Activated T-cell treated with anti-CD3 and anti-CD28 coated beads, Interleukin-2, amount 50 U/mL, for 4 hours (primary cell): ENCODE results near the gene STXBP1. TPM values are rescaled to one million over a fixed set of nuclear protein-coding genes. Genes with fewer than 3 reads are reported as not detected.
A peak's percentile ranks its signal among the peaks of the same experiment; 100 is the strongest.
"Not testable (repeated sequence)": the region's sequence is repeated elsewhere in the genome, so short reads cannot be mapped to it uniquely, and the experiment has no call there.

Experiments
- ATAC-seq, 2 donors: fragments of 200-7000 bp; cut with Tn5 transposase; one replicate each; pipeline ENCODE4 v1.10.0; 2021
- DNase-seq: peaks from one replicate; pipeline ENCODE4 v3.0.0-alpha.2; 2020
- H3K27me3 Mint-ChIP-seq: one replicate; pipeline ENCODE4 v1.8.0; 2021; ENCODE audit warnings: low read depth, mixed read lengths
- H3K36me3 Mint-ChIP-seq: one replicate; pipeline ENCODE4 v1.8.0; 2022; ENCODE audit warnings: mixed read lengths; ENCODE audit not compliant: insufficient read depth
- H3K4me1 Mint-ChIP-seq: one replicate; pipeline ENCODE4 v1.8.0; 2021; ENCODE audit warnings: low read depth, mixed read lengths
- H3K4me3 Mint-ChIP-seq: one replicate; pipeline ENCODE4 v1.8.0; 2021; ENCODE audit warnings: mild to moderate bottlenecking, moderate library complexity, mixed read lengths
- H3K9me3 Mint-ChIP-seq: one replicate; pipeline ENCODE4 v1.8.0; 2021; ENCODE audit warnings: mixed read lengths
- total RNA-seq, 3 donors: library from RNA; stranded (reverse); gene quantifications; one replicate each; pipeline ENCODE4 v1.2.1, GENCODE V29; 2021

The STXBP1 gene
- total RNA-seq, 3 donors from 2014 or later, result 10.8 to 11.6 (median 11.0) TPM

- no peak for DNase-seq
- no peaks in the 10 kb centered on the region for H3K9me3 Mint-ChIP-seq
- H3K36me3 Mint-ChIP-seq, result no peaks in the 10 kb centered on the region
- H3K27me3 Mint-ChIP-seq, result no peaks in the 10 kb centered on the region
- ATAC-seq, result no peak
- H3K4me1 Mint-ChIP-seq, result peaks cover 34% of the 10 kb centered on the region
- no peak overlapping the region for H3K4me3 Mint-ChIP-seq
Observed at GRCh38 chr9:127571971-127572370, 40.1 kb upstream of the STXBP1 start.

GRCh38 chr9:127572961-127573721 lies 38.9 kb upstream of the STXBP1 start:
- H3K27me3 Mint-ChIP-seq, result no peaks in the 10 kb centered on the region
- ATAC-seq (no peak), DNase-seq (no peak)
- no peaks in the 10 kb centered on the region for H3K36me3 Mint-ChIP-seq
- peaks cover 26% of the 10 kb centered on the region for H3K4me1 Mint-ChIP-seq
- no peak overlapping the region for H3K4me3 Mint-ChIP-seq
- H3K9me3 Mint-ChIP-seq, result no peaks in the 10 kb centered on the region

GRCh38 chr9:127574072-127574993 lies 37.7 kb upstream of the STXBP1 start:
- Mint-ChIP-seq H3K36me3 (no peaks in the 10 kb centered on the region), H3K9me3 (no peaks in the 10 kb centered on the region), H3K4me1 (peaks cover 34% of the 10 kb centered on the region), H3K4me3 (no peak overlapping the region), H3K27me3 (no peaks in the 10 kb centered on the region)
- DNase-seq (no peak), ATAC-seq (no peak)

GRCh38 chr9:127575875-127576778 lies 36.0 kb upstream of the STXBP1 start:
- no peak overlapping the region for H3K4me3 Mint-ChIP-seq
- ATAC-seq (no peak), DNase-seq (no peak)
- H3K9me3 Mint-ChIP-seq, result no peaks in the 10 kb centered on the region
- no peaks in the 10 kb centered on the region for H3K27me3 Mint-ChIP-seq
- H3K36me3 Mint-ChIP-seq, result no peaks in the 10 kb centered on the region
- H3K4me1 Mint-ChIP-seq, result peaks cover 29% of the 10 kb centered on the region

DNA sequence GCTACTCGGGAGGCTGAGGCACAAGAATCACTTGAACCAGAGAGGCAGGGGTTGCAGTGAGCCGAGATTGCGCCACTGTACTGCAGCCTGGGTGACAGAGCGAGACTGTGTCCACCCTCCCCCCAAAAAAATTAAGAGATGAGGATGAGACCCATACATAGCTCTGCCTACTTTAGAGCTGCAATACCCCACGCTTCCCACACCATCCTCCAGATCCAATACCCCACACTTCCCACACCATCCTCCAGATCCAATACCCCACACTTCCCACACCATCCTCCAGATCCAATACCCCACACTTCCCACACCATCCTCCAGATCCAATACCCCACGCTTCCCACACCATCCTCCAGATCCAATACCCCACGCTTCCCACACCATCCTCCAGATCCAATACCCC lies 34.9 kb upstream of the STXBP1 start:
- not testable (repeated sequence) for H3K36me3 Mint-ChIP-seq, ATAC-seq, H3K27me3 Mint-ChIP-seq, H3K9me3 Mint-ChIP-seq, DNase-seq, H3K4me3 Mint-ChIP-seq
- H3K4me1 Mint-ChIP-seq, result peaks cover 29% of the 10 kb centered on the region

GRCh38 chr9:127578627-127578951 lies 33.5 kb upstream of the STXBP1 start:
- no peak for ATAC-seq
- H3K4me1 Mint-ChIP-seq, result peaks cover 26% of the 10 kb centered on the region
- H3K4me3 Mint-ChIP-seq, result peak overlapping the region; percentile 69
- no peak for DNase-seq
- H3K27me3 Mint-ChIP-seq, result no peaks in the 10 kb centered on the region
- no peaks in the 10 kb centered on the region for H3K9me3 Mint-ChIP-seq
- H3K36me3 Mint-ChIP-seq, result no peaks in the 10 kb centered on the region

DNA sequence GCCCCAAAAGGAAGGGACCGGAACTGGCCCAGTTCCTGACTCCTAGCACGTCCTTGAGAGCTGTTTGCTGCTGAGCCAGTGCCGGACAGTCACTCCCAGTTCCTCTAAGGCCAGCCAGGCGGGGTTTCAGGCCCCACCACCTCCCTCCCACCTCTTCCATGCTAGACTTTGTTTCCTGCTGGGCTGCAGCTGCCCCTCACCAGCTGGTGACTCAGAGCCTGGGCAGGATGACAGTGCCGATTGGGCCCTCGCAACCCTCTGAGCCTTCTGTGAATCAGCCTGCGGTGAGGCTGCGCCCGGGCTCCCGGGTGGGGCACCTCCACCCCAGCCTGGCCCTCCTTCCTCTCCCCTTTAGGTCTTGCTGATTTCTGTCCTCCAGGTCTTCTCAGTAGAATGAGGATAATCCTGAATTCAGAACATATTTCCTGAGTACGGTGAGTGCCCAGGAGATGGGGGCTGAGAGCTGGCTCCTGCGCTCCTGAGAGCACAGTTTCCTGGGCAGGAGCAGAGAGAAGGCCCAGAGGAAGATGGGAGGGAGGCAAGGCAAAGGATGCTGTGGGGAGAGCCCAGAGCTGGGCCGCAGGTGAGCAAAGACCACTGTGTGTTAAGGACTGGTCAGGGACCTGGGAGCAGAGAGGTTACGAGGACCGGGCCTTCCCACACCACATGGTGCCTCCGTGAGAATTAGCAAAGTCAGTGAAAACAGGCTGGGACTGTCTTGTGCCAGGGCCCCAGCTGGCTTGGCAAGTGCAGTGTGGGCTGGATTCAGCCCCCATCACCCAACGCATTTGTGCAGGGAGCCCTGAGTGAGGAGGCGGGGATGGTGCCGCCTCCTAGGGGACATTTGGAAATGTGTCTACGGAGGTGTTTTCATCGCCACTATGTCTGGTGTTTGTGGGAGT lies 32.9 kb upstream of the STXBP1 start:
- H3K9me3 Mint-ChIP-seq, result no peaks in the 10 kb centered on the region
- peak; percentile 72 for DNase-seq
- no peaks in the 10 kb centered on the region for H3K27me3 Mint-ChIP-seq
- H3K4me3 Mint-ChIP-seq, result peak overlapping the region; percentile 69
- H3K4me1 Mint-ChIP-seq, result peaks cover 22% of the 10 kb centered on the region
- ATAC-seq, result peak; percentile 99
- H3K36me3 Mint-ChIP-seq, result no peaks in the 10 kb centered on the region

DNA sequence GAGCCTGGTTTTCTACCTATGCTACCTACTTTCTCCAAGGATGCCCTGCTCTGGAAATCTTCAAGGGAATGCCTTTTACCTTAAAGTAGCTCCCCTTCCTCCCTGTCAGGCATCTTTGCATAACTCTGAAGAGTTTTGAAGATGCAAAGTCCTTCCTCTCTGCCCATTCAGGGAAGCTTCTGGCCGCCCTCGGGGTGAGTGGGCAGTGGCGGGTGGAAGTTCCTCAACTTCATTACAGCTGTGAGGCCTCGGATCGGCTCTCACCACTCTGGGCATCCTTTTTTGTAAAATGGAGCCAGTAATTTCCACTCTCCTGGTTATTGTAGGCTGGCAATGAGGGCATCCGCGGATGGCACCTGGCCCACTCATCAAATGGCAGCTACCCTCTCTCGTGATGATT lies 31.7 kb upstream of the STXBP1 start:
- DNase-seq, result no peak
- Mint-ChIP-seq H3K9me3 (no peaks in the 10 kb centered on the region), H3K27me3 (no peaks in the 10 kb centered on the region), H3K36me3 (no peaks in the 10 kb centered on the region), H3K4me1 (peaks cover 16% of the 10 kb centered on the region), H3K4me3 (no peak overlapping the region)
- ATAC-seq, result no peak

DNA sequence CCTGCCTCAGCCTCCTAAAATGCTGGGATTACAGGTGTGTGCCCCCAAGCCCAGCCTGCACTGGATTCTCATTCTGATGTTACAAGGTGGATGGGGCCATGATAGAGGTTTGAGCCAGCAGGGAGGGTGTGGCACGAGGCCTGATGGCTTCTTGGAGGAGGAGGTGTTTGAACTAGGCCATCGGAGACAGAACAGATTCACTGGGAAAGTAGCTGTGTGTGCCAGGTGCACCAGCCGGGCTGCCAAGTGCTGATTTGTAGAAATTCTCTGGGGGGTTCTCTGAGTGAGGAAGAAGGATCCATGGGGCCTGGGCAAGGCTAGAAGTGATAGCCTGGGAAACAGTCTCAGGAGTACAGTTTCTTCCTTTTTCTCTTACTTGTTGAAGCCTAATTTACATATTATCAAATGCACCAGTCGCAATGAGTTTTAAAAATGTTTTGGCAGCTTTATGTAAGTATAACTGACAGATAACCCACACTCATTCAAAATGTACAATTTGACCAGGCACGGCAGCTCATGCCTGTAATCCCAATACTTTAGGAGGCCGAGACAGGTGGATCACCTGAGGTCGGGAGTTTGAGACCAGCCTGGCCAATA lies 31.1 kb upstream of the STXBP1 start:
- Mint-ChIP-seq H3K4me1 (peaks cover 16% of the 10 kb centered on the region), H3K36me3 (no peaks in the 10 kb centered on the region), H3K27me3 (no peaks in the 10 kb centered on the region), H3K4me3 (no peak overlapping the region), H3K9me3 (no peaks in the 10 kb centered on the region)
- DNase-seq (no peak), ATAC-seq (no peak)

DNA sequence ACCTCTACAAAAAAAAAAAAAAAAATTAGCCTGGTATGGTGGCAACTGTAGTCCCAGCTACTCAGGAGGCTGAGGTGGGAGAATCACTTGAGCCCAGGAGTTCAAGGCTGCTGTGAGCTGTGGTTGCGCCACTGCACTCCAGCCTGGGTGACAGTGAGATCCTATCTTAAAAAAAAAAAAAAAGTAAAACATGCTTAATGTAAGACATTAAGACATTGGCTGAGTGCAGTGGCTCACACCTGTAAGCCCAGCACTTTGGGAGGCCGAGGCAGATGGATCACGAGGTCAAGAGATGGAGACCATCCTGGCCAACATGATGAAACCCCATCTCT lies 27.6 kb upstream of the STXBP1 start:
- not testable (repeated sequence) for ATAC-seq, H3K27me3 Mint-ChIP-seq, DNase-seq, H3K36me3 Mint-ChIP-seq, H3K9me3 Mint-ChIP-seq, H3K4me1 Mint-ChIP-seq, H3K4me3 Mint-ChIP-seq

DNA sequence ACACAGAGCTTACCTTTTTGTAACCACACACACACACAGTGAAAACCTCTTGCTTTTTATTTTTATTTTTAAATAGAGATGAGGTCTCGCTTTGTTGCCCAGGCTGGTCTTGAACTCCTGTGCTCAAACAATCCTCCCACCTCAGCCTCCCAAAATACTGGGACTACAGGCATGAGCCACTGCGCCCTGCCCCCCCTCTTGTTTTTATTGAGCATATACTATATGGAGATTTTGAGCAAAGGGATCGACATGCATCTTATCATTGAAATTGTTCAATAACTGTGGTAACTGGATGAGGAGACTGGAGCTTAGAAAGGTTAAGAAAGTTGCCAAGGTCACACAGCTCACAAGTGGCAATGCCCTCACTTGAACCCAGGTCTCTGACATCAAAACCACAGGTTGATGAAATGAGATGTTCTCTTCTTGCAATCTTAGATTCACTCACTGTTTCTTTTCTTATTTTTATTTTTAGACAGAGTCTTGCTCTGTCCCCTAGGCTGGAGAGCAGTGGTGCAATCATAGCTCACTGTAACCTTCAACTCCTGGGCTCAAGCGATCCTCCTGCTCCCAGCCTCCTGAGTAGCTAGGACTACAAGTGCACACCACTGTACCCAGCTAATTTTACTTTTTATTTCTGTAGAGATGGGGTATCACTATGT lies 26.8 kb upstream of the STXBP1 start:
- Mint-ChIP-seq H3K36me3 (no peaks in the 10 kb centered on the region), H3K4me3 (no peak overlapping the region), H3K9me3 (no peaks in the 10 kb centered on the region), H3K27me3 (peaks cover 11% of the 10 kb centered on the region), H3K4me1 (no peaks in the 10 kb centered on the region)
- ATAC-seq (no peak), DNase-seq (no peak)

- Mint-ChIP-seq H3K4me3 (no peak overlapping the region), H3K4me1 (no peaks in the 10 kb centered on the region), H3K27me3 (peaks cover 11% of the 10 kb centered on the region), H3K9me3 (no peaks in the 10 kb centered on the region), H3K36me3 (no peaks in the 10 kb centered on the region)
- ATAC-seq, result no peak
- DNase-seq, result no peak
Observed at GRCh38 chr9:127586096-127586495, 26.0 kb upstream of the STXBP1 start.

DNA sequence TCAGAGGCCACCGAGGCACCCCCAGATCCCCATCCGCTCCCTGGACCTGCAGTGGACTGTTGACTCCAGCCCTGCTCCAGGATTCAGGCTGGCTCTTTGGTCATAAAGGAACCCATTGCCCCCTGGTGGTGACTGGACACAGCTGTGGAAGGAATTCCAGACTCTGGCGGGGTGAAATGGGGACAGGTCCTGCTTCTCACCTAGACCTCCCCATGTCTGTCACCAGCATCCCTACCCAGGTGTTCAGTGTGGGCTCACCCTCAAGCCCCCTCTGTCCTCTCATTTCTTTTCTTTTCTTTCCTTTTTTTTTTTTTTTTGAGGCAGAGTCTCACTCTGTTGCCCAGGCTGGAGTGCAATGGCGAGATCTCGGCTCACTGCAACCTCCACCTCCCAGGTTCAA lies 25.5 kb upstream of the STXBP1 start:
- H3K4me3 Mint-ChIP-seq, result no peak overlapping the region
- H3K27me3 Mint-ChIP-seq, result peaks cover 11% of the 10 kb centered on the region
- no peaks in the 10 kb centered on the region for H3K36me3 Mint-ChIP-seq
- H3K4me1 Mint-ChIP-seq, result no peaks in the 10 kb centered on the region
- no peaks in the 10 kb centered on the region for H3K9me3 Mint-ChIP-seq
- ATAC-seq (peak; percentile 67 to 69), DNase-seq (peak; percentile 57)
